AG04449 (cell line): ENCODE measurements around the gene RPAP3.

Experiments
- CTCF ChIA-PET: fragments of 350-600 bp; formaldehyde crosslinking; extraction: SDS; loops from one replicate; lab custom pipeline; 2021; ENCODE audit warnings: antibody characterized with exemption; lab: Yijun Ruan, JAX
- POLR2A ChIA-PET: fragments of 400-600, 350-600 bp; formaldehyde crosslinking; extraction: SDS; loops from one replicate; lab custom pipeline; 2020; ENCODE audit warnings: antibody characterized with exemption, inconsistent platforms; lab: Yijun Ruan, JAX
- DNase-seq: peaks from one replicate; pipeline ENCODE4 v3.0.0-alpha.2; 2010; ENCODE audit warnings: low read depth, low spot score
- H3K4me3 ChIP-seq: 2 replicates; pipeline ENCODE4 v1.5.1; 2011; ENCODE audit warnings: low read depth, mild to moderate bottlenecking, control low read depth, low read length
- TF ChIP-seq, protein P1 (sequence below): IDR thresholded peaks from one replicate; pipeline ENCODE4 v1.5.1; 2011; ENCODE audit warnings: mild to moderate bottlenecking, moderate library complexity, low read length, control low read depth, inconsistent platforms; ENCODE audit not compliant: insufficient read depth; ENCODE audit errors: missing control alignments

Gene RPAP3

DNA sequence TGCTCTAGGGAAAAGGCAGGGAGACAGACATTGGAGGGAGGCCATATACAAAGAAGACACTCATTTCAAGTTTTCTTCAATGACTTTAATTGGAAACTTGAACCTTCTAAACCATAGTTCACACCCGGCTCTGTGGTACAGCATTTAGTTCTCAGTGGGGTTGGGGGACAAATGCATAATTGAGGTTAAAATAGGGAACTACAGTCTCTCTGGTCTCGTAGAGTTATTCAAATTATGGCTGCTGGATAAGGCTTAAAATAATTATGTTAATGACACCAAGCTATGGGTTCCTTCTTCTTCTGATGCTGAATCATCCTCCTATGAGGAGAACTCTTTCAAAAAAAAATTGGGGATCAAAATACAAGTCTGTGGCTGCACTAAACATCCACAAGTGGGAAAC is 3.8 kb upstream of the RPAP3 start:
- TF ChIP-seq, protein P1, sequence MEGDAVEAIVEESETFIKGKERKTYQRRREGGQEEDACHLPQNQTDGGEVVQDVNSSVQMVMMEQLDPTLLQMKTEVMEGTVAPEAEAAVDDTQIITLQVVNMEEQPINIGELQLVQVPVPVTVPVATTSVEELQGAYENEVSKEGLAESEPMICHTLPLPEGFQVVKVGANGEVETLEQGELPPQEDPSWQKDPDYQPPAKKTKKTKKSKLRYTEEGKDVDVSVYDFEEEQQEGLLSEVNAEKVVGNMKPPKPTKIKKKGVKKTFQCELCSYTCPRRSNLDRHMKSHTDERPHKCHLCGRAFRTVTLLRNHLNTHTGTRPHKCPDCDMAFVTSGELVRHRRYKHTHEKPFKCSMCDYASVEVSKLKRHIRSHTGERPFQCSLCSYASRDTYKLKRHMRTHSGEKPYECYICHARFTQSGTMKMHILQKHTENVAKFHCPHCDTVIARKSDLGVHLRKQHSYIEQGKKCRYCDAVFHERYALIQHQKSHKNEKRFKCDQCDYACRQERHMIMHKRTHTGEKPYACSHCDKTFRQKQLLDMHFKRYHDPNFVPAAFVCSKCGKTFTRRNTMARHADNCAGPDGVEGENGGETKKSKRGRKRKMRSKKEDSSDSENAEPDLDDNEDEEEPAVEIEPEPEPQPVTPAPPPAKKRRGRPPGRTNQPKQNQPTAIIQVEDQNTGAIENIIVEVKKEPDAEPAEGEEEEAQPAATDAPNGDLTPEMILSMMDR, result no peak
- CTCF ChIA-PET, result interaction anchor here (1.5 to 36.9 kb wide), 5 partner anchors 20 to 129 kb away, joined by 4 to 1419 read pairs (median 19); partner anchors contain the start of genes ENDOU and SLC48A1
- DNase-seq, result no peak
- POLR2A ChIA-PET, result no interaction called here
- H3K4me3 ChIP-seq, result no peak overlapping the region

- POLR2A ChIA-PET, result no interaction called here
- no peak for DNase-seq
- CTCF ChIA-PET, result interaction anchor here (1.9 to 36.9 kb wide), 4 partner anchors 20 to 129 kb away, joined by 6 to 1419 read pairs (median 133); partner anchors contain the start of genes ENDOU and SLC48A1
These were observed 3.4 kb upstream of the RPAP3 start for GRCh38 chr12:47709237-47709636.

DNA sequence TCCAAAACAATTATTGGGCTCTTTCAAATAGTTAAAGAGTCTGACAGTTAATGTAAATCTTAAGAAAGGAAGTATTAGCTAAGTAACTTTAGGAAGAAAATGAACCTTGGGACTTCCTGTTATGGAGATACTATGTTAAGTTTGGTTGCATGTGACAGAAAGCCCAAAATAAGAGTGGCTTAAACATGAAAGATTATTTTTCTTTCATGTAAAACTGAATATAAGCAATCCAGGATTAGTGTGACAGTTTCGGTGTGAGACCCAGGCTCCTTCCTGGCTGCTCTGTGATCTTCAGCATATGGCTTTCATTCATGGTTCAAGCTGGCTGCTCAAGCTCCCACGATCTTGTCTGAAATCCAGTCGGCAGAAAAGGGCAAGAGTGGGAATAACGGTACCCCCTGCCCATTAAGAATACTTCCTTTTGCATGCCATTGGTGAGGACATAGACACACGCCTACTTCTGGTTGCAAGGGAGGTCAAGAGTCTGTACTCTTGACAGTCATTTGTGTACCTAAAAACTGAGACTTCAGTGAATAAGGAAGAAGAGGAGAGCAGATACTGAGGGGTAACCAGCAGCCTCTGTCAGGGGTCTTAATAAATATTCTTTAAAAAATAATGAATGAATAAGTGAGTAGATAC is 2.2 kb upstream of the RPAP3 start:
- no peak for DNase-seq
- ChIA-PET POLR2A (no interaction called here), CTCF (interaction anchor here (1.0 to 12.8 kb wide), 9 partner anchors 8 to 637 kb away, joined by 3 to 247 read pairs (median 11); partner anchors contain the start of gene ENDOU)
- no peak overlapping the region for H3K4me3 ChIP-seq
- TF ChIP-seq, protein P1, result no peak

More at GRCh38 chr12:47709237-47709636, 3.4 kb upstream of the RPAP3 start:
- H3K4me3 ChIP-seq, result no peak overlapping the region
- TF ChIP-seq, protein P1, result no peak

DNA sequence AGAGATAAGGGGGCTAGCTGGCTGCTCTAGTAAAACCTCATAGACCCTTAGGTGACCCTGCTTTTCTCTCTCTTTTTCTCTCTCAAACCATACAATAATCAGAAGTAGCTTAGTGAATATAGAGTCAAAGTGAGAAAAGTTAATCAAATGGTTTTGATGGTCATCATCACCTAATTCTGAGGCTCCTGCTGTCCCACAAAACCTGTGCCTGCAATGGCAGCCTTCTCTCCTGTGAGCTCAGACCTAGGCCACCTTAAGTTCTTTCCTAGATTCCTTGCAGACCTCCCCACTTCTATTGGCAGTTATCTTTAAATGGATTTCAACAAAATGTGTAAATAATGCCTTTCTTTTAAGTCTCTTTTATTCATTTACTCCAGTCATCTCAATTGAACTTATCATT is 1.5 kb upstream of the RPAP3 start:
- no peak for DNase-seq
- CTCF ChIA-PET, result interaction anchor here (1.0 to 12.8 kb wide), 10 partner anchors 9 to 636 kb away, joined by 3 to 247 read pairs (median 10); partner anchors contain the start of gene ENDOU
- TF ChIP-seq, protein P1, result no peak
- POLR2A ChIA-PET, result no interaction called here
- H3K4me3 ChIP-seq, result no peak overlapping the region

DNA sequence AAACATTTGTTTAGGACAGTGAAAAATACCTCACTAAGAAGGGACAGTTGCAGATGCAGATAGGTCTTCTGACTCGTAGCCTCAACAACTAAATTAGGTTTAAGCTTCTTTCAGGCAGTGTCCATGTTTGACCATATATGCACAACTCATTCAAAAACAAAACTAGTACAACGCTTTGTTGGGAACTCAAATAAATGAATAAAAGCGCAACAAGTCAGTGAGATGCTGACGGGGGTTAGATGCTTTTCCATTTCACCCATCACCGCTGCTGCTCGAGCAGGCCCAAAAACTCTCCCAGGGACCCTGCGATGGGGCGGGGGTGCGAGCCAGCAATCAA is 633 bp downstream of the RPAP3 start:
- POLR2A ChIA-PET, result no interaction called here
- CTCF ChIA-PET, result interaction anchor here (0.7 to 5.6 kb wide), 19 partner anchors 9 to 673 kb away, joined by 3 to 72 read pairs (median 4); no protein-coding TSS in a partner anchor
- TF ChIP-seq, protein P1, result no peak
- no peak for DNase-seq
- H3K4me3 ChIP-seq, result peak overlapping the region; percentile 86

DNA sequence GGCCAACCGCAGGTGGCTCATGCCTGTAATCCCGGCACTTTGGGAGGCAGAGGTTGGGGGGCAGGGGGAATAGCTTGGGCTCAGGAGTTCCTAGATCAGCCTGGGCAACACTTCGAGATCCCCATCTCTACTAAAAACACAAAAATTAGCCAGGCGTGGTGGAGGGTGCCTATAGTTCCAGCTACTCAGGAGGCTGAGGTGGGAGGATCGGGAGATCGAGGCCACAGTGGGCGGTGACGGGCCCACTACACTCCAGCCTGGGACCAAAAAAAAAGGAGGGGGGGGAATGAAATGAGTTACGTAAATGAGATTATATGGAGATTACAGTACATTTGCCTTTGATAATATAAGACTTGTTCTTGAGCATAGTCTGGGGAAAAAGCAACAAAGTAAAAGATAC is 1.1 kb downstream of the RPAP3 start:
- TF ChIP-seq, protein P1, result no peak
- peak overlapping the region; percentile 86 for H3K4me3 ChIP-seq
- DNase-seq, result no peak
- CTCF ChIA-PET, result interaction anchor here (0.7 to 5.6 kb wide), 19 partner anchors 8 to 672 kb away, joined by 3 to 72 read pairs (median 4); no protein-coding TSS in a partner anchor
- POLR2A ChIA-PET, result no interaction called here
